Amygdala (tissue), 56 donors: ENCODE data around the gene OR51B5.
A peak's percentile ranks its signal among the peaks of the same experiment; 100 is the strongest.
"Not testable (repeated sequence)": the region's sequence is repeated elsewhere in the genome, so short reads cannot be mapped to it uniquely, and the experiment has no call there.

ENCODE experiments used
- DNase-seq, 56 donors: peaks; one replicate each; lab custom pipeline; 2025; lab: John Stamatoyannopoulos, UW

Gene OR51B5, protein sequence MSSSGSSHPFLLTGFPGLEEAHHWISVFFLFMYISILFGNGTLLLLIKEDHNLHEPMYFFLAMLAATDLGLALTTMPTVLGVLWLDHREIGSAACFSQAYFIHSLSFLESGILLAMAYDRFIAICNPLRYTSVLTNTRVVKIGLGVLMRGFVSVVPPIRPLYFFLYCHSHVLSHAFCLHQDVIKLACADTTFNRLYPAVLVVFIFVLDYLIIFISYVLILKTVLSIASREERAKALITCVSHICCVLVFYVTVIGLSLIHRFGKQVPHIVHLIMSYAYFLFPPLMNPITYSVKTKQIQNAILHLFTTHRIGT

DNA sequence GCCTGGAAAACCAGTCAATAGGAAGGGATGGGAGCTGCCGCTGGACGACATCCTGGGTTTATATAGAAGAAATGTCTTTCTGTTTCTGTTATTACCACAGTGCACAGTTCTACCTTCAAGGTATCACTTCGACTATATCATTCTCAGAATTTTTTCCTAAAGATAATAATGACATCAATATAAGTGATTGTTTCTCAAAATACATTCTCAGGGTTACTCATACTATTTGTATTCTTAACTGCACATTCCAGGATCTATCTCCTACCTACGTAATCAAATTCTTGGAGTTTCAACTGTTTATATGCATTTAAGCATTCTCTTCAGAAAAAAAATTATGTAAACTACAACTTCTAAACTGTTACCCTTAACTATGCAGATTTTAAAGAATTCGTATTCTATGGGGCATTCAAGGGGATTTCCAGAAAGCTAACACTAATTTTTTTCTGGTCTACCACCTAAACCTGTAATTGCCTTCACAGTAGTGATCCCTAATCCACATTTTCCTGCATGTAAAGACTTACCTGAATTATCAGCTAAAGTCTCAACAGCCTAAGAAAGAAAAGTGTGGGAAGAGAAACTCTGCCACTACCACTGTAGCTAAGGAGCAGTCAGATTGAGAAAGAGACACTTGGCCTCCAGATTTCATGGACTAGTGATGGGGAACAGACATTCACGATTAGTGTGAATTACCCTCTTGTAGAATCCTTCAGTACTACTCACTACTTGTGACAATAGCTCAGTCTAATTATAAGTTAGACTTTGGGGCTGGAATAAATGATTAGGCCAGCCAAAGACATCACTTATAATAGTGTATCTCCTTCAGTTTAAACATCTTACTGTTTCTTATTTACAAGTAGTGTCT lies at the start of gene OR51B5:
Gene OR51B5, minus strand, starts transcription at position 51 of the 862 bp plus-strand sequence. Its CDS starts 0 bp downstream, at position 51.
- DNase-seq: no peak

- DNase-seq: no peak
Measured at GRCh38 chr11:5390210-5390609, 46.9 kb upstream of the OR51B5 start.

DNA sequence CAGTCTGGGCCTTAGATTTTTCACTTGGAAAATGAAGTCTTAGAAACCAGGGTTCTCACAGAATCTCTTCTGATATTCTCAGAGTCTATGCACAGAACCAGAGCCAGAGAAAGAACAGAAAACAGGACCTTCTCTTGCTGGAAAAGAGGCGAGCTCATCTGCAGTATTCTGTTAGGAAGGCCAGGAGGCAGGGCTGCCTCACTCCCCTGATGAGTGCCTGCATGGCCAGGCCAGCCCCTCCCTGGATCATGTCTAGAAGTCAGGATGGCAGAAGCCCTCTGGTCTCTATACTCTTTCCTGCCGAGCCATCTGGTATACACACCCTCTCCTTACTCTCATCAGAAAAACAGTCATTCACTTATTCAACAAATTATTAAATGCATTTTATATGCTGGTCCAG lies 41.0 kb upstream of the OR51B5 start:
- no peak for DNase-seq

DNA sequence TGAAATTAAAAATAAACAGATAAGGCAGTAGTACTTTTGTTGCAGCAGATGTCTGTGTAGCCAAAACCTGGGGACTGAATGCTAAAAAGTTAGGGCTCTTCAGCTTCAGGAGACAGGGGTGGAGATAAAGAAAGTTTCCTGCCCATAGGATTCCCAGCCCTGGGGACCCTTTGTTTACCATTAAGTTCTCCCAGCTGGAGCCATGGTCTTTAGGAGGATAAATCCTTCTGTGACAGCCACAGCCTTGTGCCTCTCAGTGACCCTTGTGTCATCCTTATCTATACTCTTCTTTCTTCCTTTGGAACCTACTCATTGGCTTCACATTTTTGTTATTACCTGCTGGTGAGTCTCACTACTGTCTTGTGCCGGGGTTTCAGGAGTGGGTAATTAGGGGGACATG lies 40.3 kb upstream of the OR51B5 start, which contains the start of gene OR51M1:
Gene OR51M1, plus strand, starts transcription at position 237 of the 400 bp plus-strand sequence. CDS start 5,587 bp downstream, outside the sequence.
- no peak for DNase-seq

- DNase-seq: peak in 26 of 56 donors; percentile 0 to 46 (median 8)
Measured at GRCh38 chr11:5380740-5381342, 37.5 kb upstream of the OR51B5 start.

- no peak for DNase-seq
Measured at GRCh38 chr11:5369789-5370188, 26.5 kb upstream of the OR51B5 start.

GRCh38 chr11:5368502-5369043 lies 25.2 kb upstream of the OR51B5 start:
- DNase-seq: no peak

- no peak for DNase-seq
Measured at GRCh38 chr11:5367448-5368074, 24.2 kb upstream of the OR51B5 start.

- no peak for DNase-seq
Measured at GRCh38 chr11:5366856-5367255, 23.5 kb upstream of the OR51B5 start.

- not testable (repeated sequence) for DNase-seq
Measured at GRCh38 chr11:5366365-5366764, 23.0 kb upstream of the OR51B5 start.

- no peak for DNase-seq
Measured at GRCh38 chr11:5364214-5364613, 20.9 kb upstream of the OR51B5 start.

GRCh38 chr11:5363679-5364078 lies 20.4 kb upstream of the OR51B5 start:
- peak in 1 of 56 donors; percentile 3 for DNase-seq

GRCh38 chr11:5362017-5362625 lies 18.8 kb upstream of the OR51B5 start:
- no peak for DNase-seq

GRCh38 chr11:5356031-5356430 lies 12.7 kb upstream of the OR51B5 start:
- not testable (repeated sequence) for DNase-seq

DNA sequence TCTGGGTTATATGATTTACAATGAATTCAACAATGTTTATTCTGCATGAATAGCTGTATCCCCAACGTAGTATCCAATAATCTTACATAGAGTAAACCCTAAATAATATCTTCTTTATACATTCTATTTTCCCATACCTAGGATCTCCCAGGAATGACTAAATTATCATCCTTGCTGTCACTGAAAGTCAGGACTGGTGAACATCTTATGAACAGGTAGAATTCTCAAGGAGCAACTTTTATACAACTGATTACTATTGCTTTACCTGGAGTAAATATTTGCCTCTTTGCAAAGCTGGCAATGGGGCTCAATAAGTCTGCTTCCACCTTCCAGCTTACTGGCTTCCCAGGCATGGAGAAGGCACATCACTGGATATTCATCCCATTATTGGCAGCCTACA lies 7.9 kb upstream of the OR51B5 start, which contains the start of gene OR51B6:
Gene OR51B6, plus strand, starts transcription at position 301 of the 400 bp plus-strand sequence. Its CDS starts 0 bp downstream, at position 301.
- no peak for DNase-seq

GRCh38 chr11:5349550-5349949 lies 6.2 kb upstream of the OR51B5 start:
- no peak for DNase-seq

DNA sequence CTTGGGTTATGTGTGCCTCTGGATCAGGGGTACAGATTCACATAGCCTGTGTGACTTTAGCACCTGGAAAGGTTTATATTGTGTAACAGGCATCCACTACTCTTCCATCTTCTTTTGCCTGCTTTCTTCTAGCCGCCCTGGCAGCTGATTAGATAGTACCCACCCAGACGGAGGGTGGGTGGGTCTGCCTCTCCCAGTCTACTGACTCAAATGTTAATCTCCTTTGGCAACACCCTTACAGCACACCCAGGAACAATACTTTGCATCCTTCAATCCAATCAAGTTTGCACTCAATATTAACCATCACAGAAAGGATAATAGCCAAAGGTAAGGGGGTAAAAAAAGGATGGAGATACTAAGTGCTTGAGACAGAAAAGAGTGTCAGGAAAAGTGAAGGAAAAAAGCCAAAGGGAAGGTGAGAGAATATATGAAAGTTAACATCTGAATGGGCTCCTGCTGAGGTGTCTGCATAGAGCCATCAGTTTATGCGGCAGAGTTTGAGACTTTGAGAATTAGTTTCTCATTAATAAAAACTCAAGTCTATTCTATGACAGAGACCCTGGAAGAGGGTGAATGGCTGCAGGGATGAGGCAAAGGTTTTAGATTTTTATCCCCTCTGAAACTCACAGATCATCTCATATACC lies 5.3 kb upstream of the OR51B5 start:
- no peak for DNase-seq

- no peak for DNase-seq
Measured at GRCh38 chr11:5345831-5346230, 2.5 kb upstream of the OR51B5 start.

DNA sequence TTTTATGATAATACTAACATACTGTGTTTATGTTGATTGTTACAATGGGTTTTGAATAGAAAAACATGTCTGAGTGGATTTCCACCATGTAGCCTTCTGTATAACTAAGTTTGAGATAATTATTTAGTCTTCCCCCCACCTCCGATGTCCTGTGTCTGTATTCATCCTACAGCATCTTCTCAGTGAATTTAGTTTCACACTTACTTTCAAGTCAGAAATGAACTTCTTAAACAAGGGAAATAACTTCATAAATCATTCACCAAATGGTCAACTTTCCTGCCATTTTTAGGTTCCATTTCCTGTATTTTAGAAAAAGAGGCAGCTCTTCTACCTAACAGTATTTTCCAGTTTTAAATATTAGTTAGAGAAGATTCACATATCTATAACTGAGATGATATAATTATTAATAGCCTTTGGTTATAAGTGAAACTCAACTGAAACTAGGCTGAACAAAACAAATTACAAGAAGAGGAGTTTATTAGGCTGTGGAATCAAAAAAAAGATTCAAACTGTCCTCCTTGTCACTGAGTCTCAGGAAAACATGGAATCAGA lies 3.5 kb downstream of the OR51B5 start:
- no peak for DNase-seq
